GM21737 (cell line): ENCODE data around the gene PSMD11.
"Not testable (repeated sequence)": the region's sequence is repeated elsewhere in the genome, so short reads cannot be mapped to it uniquely, and the experiment has no call there.

Source experiments
- ATAC-seq: cut with Tn5 transposase; IDR thresholded peaks from one replicate; pipeline ENCODE4 v1.9.1; 2021; ENCODE audit warnings: mild to moderate bottlenecking, moderate library complexity; ENCODE audit not compliant: unreplicated experiment

PSMD11 gene

DNA sequence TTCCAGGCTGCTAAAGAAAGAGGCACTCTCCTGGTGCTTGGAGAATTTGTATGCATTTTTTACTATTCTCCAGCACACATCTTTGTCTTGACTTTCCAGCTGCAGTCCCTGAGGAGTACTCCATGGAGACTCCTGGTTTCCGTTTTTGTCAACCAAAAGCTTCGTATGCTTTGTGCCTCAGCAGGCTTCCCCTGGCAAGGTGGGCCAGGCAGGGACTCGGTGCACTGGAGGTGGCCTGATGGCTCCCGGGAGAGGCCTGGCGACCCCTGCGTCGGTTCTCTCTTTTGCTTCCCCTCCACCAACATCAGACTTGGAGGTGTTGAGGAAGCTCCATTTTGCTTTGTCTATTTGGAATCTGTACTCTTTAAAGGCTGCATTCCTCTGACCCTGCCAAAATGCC lies 66.2 kb downstream of the PSMD11 start:
- ATAC-seq: no peak

DNA sequence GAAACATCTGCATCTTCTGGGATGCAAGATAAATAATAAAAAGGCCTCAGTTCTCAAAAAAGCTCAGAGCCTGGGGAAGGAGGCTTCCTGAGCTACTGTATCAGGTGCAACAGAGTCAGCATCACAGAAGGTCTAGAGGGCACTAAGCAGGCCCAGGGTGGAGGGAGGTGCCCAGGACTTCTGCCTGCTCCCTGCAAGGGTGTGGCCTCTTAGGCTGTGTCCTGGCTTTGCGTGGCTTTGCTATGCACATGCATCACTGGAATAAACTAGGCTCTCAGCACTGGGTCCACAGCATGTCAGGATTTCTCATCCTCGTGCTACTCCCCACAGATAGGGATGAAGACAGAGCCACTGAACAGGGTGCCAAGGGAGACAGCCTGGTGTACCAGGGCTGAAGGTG lies 68.0 kb downstream of the PSMD11 start:
- no peak for ATAC-seq

DNA sequence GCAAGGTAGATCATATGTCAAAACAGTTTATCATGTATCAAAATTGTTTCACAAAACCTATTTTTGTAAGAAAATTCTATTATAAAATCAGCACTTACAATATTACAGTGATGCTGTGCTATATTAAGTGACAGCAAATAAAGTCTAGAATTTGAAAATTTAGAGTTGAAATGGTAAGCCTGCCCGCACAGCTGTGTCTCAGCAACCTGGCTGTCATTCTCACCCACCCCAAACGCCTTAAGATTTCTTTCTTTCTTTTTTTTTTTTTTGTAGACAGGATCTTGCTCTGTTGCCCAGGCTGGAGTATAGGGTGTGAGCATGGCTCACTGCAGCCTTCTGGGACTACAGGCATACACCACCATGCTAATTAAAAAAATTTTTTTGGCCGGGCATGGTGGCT lies 69.3 kb downstream of the PSMD11 start:
- no peak for ATAC-seq

- no peak for ATAC-seq
These were observed 70.3 kb downstream of the PSMD11 start for GRCh38 chr17:32514606-32515005.

DNA sequence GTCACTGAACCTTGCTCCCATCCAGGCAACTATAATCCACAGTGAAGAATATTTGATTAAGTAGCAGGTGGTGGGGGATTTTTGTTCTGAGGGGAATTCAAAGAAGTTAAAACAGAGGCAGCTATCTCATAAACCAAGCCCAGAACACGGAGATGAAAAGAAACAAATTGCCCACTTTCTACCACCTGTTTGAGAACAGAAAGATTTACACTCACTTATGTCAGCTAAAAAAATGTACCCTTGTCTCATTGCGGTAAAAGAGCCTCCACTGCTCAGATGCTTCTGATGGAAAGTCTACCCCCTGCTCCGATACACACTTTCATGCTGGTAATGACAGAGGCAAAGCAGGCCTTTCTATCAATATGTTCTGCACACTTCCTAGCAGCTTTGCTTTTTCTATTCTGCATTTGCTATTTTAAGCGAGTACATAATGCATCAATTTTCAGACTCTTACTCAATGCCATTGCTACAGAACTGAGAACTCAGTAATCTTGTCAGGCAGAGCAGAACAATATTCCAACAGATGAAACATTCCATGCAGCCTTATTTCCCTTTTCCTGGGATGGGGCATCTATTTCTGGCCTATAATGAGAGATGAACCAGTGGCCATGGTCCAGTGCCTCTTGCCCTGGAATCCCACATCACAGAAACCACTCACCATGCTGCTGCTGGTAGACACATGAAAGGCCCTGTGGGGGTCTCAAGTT lies 71.5 kb downstream of the PSMD11 start:
- ATAC-seq: no peak

DNA sequence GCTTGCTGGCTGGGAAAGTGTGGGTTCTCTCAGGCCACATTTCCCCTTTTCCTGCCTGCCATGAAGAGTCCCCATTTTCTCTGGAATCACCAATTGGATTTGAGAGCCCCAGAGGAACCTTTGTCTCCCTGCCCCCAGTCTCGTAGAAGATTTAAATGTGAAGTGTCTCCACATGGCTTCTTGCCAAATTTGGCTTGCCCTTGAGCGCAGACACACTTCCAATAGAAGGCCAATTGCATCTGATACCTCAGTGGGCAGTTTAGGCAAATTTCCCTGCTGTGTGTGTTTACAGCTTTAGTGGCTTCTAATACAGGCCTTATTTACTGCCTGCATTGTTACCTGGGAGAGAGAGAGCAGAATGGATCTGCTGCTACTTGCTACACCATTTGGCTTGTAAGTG lies 72.1 kb downstream of the PSMD11 start:
- no peak for ATAC-seq

DNA sequence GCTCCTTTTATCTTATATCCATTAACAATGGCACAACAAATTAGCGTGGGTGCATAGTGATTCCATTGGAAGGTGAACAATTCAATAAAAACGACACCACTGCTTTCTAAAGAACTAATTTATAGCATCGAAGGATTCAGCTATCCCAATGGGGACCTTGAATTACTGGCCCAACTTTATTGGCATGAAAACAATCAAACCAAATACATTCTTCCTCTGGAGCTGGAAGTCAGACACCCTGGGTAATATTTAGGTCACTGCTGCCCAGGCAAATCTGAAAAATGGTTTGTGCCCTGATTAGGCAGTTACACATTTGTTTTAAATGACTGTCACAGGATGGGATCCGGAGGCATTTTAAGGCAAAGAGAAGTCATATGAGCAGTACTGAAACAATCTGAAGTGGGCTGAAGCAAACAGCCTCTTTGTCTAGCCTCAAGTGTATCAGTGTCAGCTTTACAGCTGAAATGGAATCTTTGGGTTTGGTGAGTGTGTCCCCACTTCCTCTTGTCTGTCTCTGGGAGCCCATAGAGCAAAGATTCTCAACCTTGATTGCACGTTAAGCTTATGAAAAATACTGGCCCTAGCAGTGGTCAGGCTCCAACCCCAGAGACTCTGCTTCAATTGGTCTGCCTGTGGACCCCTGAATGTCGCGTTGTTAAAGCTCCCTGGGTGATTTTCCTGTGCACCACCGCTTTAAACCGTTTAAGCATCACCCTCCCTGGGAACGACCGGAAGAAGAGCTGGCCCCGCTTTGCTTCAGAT lies 72.8 kb downstream of the PSMD11 start:
- no peak for ATAC-seq

DNA sequence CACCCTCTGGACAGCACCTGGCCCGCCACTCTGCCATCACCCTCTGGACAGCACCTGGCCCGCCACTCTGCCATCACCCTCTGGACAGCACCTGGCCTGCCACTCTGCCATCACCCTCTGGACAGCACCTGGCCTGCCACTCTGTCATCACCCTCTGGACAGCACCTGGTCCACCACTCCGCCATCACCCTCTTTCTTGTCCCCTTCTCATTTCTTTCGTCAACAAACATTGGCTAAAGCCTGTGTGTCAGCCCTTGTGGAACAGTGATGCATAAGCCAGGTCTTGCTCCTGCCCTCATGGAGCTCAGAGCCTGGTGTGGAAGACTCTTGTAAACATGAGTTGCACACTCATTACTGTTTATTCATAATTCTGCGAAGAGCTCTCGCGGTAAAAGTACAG lies 73.7 kb downstream of the PSMD11 start:
- no peak for ATAC-seq

DNA sequence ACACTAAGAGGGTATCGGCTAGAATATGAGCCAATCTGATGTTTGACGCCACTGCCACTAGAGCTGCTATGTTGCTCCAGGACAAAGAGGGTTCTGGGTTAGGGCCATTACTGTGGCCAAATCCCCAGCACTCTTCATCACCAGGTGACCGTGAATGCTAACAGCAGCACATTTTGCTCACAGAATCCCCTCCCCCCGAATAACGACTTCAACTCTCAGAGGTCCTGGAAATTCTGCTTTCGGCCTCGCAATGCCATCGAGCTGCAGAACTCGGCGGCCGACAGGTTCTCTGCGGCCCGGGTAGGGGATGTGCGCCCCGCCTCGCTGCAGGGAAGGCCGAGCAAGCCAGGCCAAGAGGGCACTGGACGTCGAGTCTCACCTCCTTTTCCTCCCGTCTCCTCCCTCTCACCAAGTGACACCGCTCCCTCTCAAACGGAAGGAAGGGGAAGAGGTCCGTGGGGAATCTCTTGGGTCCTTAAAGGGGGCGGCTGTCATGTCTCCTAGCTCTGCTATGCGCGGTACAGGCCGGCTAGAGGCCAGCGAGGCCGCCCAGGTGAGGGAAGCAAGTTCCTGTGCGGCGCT lies 74.4 kb downstream of the PSMD11 start:
- no peak for ATAC-seq

- no peak for ATAC-seq
These were observed 75.2 kb downstream of the PSMD11 start for GRCh38 chr17:32519228-32520103.

DNA sequence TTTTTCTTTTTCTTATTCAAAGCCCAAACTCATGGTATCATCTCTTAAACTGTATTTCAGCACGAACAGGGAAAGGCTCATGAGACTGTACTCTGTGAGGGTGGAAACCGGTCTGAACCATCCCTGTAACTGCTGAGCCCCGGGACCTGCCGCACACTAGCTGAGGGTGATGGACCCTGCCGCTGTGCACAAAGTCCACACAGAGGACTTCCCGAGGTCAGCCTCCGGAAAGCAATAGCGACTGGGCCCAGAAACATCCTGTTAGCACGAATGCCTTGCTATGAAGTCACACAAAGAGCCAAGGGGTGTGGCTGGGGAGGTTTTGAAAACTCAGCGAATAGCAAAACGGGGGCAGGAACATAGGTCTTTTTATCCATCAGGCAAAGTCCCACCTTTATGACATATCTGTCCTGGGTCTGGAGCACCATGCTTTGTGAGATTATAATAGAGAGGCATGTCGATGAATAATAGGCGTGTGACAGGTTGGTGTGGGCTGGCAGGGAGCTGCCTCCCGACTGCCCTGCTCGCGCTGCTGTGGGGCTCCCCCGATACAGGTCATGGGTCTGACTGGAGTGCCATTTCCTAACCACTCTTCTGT lies 75.9 kb downstream of the PSMD11 start:
- ATAC-seq: no peak

DNA sequence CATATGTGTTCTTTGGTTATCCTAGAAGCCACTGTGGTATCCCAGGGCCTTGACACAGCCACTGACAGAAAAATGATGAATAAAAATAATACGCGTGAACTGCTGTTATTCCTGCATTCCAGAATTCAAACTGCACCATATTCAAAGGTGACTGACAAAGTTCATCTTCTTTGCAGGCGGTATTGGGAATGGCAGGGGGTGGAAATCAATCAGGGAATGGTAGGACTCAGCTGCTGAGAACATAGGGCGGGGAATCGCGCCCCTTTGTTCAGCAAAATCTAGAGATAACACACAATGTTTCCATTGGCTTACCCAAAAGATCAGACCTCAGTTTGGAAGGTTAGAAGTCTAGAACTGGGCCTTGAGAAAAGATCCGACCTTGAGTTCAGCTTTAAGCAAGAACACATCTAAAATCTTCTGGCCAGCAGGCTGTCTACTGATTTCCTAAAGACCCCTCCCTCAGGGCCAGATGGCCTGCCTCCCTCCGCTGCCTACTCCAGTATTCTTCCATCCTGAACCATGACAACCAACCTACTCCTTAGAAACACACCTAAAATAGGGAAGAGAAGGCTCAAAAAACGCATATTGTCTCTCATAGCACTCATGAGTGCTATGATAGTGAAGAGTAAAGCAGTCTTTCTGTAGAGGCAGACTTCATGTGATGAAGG lies 76.6 kb downstream of the PSMD11 start:
- no peak for ATAC-seq

- peak; percentile 47 for ATAC-seq
These were observed 78.8 kb downstream of the PSMD11 start for GRCh38 chr17:32523017-32523680.

GRCh38 chr17:32523827-32524552 lies 79.7 kb downstream of the PSMD11 start:
- ATAC-seq: peak; percentile 38

DNA sequence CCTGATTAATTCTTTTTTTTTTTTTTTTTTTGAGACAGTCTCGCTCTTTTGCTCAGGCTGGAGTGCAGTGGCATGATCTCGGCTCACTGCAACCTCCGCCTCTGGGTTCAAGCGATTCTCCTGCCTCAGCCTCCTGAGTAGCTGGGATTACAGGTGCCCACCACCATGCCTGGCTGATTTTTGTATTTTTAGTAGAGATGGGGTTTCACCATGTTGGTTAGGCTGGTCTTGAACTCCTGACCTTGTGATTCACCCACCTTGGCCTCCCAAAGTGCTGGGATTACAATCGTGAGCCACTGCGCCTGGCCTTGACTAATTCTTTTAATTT lies 80.2 kb downstream of the PSMD11 start:
- ATAC-seq: not testable (repeated sequence)

GRCh38 chr17:32525122-32525521 lies 80.8 kb downstream of the PSMD11 start:
- ATAC-seq: no peak

DNA sequence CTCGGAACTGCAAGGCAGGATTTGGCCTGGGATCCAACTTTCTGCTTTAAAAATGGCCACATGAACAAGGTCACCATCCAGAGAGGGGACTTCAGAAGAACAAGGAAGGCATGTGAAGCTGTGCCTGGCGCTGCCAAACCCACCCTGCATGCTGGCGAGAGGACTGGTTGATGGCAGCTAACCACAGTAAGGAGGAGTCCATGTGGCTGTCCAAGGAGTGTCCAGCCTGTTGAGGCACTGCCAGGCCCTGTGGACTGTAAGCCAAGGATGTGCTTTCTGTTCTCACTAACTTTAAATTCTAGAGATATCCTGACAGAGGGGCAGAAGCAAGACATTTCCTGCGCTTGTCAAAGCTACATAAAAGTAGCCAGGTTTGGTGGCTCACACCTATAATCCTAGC lies 82.8 kb downstream of the PSMD11 start:
- no peak for ATAC-seq

DNA sequence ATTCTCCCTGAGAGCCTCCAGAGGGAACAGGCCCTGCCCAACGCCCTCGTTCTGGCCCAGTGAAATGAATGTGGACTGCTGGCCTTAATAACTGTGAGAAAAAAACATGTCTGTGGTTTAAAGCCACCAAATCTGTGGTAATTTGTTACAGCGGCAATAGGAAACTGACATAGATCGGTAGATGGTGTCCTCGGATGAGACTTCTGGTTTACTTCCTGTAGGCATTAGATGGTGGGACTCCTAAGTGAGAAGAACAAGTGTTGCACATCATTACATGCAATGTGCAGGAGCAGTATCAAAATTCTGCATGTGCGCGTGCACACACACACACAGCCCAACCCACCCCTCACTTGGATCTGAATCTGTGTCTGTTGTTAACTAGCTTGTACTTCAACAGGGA lies 84.5 kb downstream of the PSMD11 start:
- ATAC-seq: no peak

DNA sequence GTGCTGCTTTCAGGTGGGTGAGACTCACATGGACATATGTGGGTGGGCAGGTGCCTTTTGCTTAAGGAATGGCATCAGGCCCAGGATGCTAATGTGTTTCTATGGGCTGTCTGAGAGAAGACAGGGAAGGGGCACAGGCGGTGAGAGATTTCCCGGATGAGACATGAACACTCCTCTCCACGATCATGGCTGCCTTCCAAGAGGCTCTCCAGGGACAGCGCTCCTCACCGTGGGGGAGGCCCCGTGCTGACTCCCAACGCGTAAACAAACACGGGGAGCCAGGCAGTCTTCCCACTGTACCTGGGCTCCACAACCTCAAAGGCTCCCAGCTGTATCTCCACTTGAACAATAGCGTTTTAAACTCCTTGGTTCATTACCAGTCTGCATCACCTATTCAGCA lies 85.3 kb downstream of the PSMD11 start:
- ATAC-seq: no peak
